ENCODE data around the gene PLXND1. TPM values are rescaled to one million over a fixed set of nuclear protein-coding genes. Genes with fewer than 3 reads are reported as not detected.
A peak's percentile ranks its signal among the peaks of the same experiment; 100 is the strongest.

PLXND1 gene
- total RNA-seq, 2 donors from 2014 or later, result 47.7 to 135 TPM

DNA sequence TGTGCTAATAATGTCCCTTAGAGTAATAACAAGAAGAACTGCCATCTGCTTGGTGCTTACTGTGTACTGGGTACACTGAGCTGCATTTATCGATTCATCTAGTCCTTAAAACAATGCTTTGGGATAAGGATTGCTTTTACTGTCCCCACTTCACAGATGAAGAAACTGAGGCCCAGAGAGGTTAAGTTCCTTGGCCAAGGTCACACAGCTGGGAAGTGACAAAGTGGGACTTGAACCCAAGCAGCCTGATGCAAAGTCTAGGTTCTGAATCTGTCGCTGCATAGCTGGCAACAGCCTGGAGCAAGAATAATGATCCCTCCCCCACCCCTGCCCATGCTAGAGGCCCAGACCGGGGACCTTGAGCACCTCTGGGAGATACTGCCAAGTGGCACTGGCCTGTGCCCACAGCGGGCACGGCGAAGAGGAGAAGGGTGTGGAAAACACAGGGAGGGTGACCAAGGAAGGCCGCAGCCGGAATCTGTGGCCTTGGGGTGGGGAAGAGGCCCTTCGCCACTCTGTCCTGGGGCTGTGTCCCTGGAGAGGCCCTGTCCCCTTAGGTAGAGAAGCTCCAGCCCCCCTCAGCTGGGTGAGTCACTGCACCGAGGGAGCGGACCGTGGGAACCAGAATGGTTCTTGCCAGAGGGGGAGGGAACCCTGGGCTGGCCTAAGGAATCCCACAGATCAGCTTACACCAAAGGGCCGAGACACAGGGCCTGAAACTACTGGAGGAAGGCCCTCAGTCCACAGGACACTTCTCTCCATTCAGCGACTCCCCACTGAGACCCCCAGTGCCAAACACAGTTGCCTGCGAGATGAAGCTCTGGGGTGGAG lies 3.5 kb downstream of the PLXND1 start:
- peaks cover 63% of the 10 kb centered on the region for H3K4me1 ChIP-seq
- H3K9me3 ChIP-seq, result no peaks in the 10 kb centered on the region
- TF ChIP-seq POLR2A (IDR thresholded peaks at IDR 0.05), result peak in 1 of 3 donors; percentile 33
- TF ChIP-seq, protein P1, sequence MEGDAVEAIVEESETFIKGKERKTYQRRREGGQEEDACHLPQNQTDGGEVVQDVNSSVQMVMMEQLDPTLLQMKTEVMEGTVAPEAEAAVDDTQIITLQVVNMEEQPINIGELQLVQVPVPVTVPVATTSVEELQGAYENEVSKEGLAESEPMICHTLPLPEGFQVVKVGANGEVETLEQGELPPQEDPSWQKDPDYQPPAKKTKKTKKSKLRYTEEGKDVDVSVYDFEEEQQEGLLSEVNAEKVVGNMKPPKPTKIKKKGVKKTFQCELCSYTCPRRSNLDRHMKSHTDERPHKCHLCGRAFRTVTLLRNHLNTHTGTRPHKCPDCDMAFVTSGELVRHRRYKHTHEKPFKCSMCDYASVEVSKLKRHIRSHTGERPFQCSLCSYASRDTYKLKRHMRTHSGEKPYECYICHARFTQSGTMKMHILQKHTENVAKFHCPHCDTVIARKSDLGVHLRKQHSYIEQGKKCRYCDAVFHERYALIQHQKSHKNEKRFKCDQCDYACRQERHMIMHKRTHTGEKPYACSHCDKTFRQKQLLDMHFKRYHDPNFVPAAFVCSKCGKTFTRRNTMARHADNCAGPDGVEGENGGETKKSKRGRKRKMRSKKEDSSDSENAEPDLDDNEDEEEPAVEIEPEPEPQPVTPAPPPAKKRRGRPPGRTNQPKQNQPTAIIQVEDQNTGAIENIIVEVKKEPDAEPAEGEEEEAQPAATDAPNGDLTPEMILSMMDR (IDR thresholded peaks at IDR 0.05), result no peak
- H3K27ac ChIP-seq, result peak overlapping the region; percentile 36 to 71 (median 60)
- DNase-seq (peak; percentile 65 to 89 (median 80)), ATAC-seq (peak; percentile 47)
- H3K27me3 ChIP-seq, result no peaks in the 10 kb centered on the region
- intact Hi-C loops (cut with DNase I), result no loop called here
- no peaks in the 10 kb centered on the region for H3K36me3 ChIP-seq (replicated peaks in 1 of 2; ENCODE audit: insufficient read depth in 1 of 2, low read depth in 2 of 2)
- H3K4me3 ChIP-seq, result no peak overlapping the region
- 40 to 43% methylated on average over 13 to 15 of the region's 15 CpGs for WGBS, 2 donors

- DNase-seq, result no peak
- Histone ChIP-seq H3K27me3 (no peaks in the 10 kb centered on the region), H3K36me3 (replicated peaks in 1 of 2; ENCODE audit: insufficient read depth in 1 of 2, low read depth in 2 of 2) (no peaks in the 10 kb centered on the region), H3K4me3 (no peak overlapping the region), H3K27ac (peak overlapping the region in 3 of 4 donors; percentile 52 to 71 (median 69)), H3K9me3 (no peaks in the 10 kb centered on the region), H3K4me1 (peaks cover 67% of the 10 kb centered on the region)
- TF ChIP-seq POLR2A (IDR thresholded peaks at IDR 0.05), result no peak
- TF ChIP-seq, protein P1 (IDR thresholded peaks at IDR 0.05), result no peak
- intact Hi-C loops (cut with DNase I), result no loop called here
- WGBS, 2 donors, result 82 to 91% methylated on average over 11 of the region's 11 CpGs
- no peak for ATAC-seq
Observed at GRCh38 chr3:129602309-129602708, 4.2 kb downstream of the PLXND1 start.

DNA sequence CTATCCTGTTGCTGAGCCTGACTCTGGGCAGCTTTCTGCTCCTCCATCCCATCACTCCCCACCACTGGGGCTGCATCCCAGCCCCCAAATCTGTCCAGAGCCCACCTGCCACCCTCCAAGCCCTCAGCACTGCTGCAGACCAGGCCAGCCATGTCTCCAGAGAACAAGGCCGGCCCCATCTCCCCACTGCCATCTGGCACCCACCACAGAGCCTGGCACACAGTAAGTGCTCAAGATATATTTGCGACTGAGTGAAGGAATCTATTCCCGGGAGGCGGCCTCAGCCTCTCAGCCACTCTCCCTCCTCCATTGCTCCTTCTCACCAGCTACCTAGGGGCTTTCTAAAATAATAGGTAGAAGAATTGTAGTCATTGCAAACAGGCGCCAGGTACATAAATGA lies 4.8 kb downstream of the PLXND1 start:
- H3K4me3 ChIP-seq, result no peak overlapping the region
- DNase-seq (no peak), ATAC-seq (no peak)
- H3K27me3 ChIP-seq, result no peaks in the 10 kb centered on the region
- H3K4me1 ChIP-seq, result peaks cover 66% of the 10 kb centered on the region
- H3K27ac ChIP-seq, result no peak overlapping the region
- WGBS, 2 donors, result 76 to 89% methylated on average over 5 of the region's 5 CpGs
- no peak for TF ChIP-seq POLR2A (IDR thresholded peaks at IDR 0.05)
- TF ChIP-seq, protein P1 (IDR thresholded peaks at IDR 0.05), result no peak
- intact Hi-C loops (cut with DNase I), result no loop called here
- H3K36me3 ChIP-seq (replicated peaks in 1 of 2; ENCODE audit: insufficient read depth in 1 of 2, low read depth in 2 of 2), result no peaks in the 10 kb centered on the region
- no peaks in the 10 kb centered on the region for H3K9me3 ChIP-seq

DNA sequence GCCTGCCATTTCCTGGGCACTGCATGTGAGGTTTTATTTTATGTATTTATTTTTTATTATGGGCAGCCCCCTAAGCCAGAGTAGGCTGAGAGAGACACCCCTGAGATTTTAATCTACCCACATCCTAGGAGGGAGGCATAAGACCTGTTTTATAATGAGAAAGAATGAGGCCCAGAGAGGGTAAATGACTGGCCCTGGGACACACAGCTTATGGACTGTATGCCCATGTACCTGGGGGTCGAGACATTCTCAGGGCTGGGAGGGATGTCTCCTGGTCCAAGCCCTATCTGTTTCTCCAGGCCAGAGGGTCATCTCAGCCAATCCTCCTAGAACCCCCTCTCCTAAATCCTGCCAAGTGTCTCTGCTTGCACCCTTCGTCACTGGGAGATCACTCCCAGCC lies 6.1 kb downstream of the PLXND1 start:
- ATAC-seq (no peak), DNase-seq (no peak)
- Histone ChIP-seq H3K36me3 (replicated peaks in 1 of 2; ENCODE audit: insufficient read depth in 1 of 2, low read depth in 2 of 2) (no peaks in the 10 kb centered on the region), H3K27ac (peak overlapping the region in 1 of 4 donors; percentile 56), H3K4me3 (no peak overlapping the region), H3K4me1 (peaks cover 64% of the 10 kb centered on the region), H3K27me3 (no peaks in the 10 kb centered on the region), H3K9me3 (no peaks in the 10 kb centered on the region)
- intact Hi-C loops (cut with DNase I), result no loop called here
- TF ChIP-seq POLR2A (IDR thresholded peaks at IDR 0.05), result no peak
- WGBS, 2 donors, result 94% methylated on average over 2 of the region's 2 CpGs

GRCh38 chr3:129599607-129600006 lies 6.9 kb downstream of the PLXND1 start:
- Histone ChIP-seq H3K4me1 (peaks cover 66% of the 10 kb centered on the region), H3K4me3 (no peak overlapping the region), H3K36me3 (replicated peaks in 1 of 2; ENCODE audit: insufficient read depth in 1 of 2, low read depth in 2 of 2) (no peaks in the 10 kb centered on the region), H3K27me3 (no peaks in the 10 kb centered on the region), H3K9me3 (no peaks in the 10 kb centered on the region), H3K27ac (peak overlapping the region in 2 of 4 donors; percentile 37 to 56)
- ATAC-seq, result no peak
- 65 to 82% methylated on average over 2 to 5 of the region's 5 CpGs for WGBS, 2 donors
- TF ChIP-seq POLR2A (IDR thresholded peaks at IDR 0.05), result no peak
- TF ChIP-seq, protein P1 (IDR thresholded peaks at IDR 0.05), result no peak
- intact Hi-C loops (cut with DNase I), result no loop called here
- peak in 2 of 4 donors; percentile 36 to 74 for DNase-seq

All from body of pancreas (tissue), 4 donors.